Caco-2 (cell line): Measurements from ENCODE around the gene PFKFB3. TPM values are rescaled to one million over a fixed set of nuclear protein-coding genes. Genes with fewer than 3 reads are reported as not detected.

Experiments
- BruUV-seq: library from RNA; stranded (reverse); fragments of 400-500 nt; replicated peaks from 2 replicates; lab custom pipeline; 2021; lab: Mats Ljungman, UMichigan
- CTCF ChIA-PET: fragments of 300-600 bp; sonication (Branson Sonifier 250); formaldehyde crosslinking; loops from one replicate; lab custom pipeline; 2022; ENCODE audit warnings: antibody characterized with exemption; lab: Charles Lee
- POLR2A ChIA-PET: fragments of 300-600 bp; sonication (Branson Sonifier 250); formaldehyde crosslinking; loops from one replicate; lab custom pipeline; 2022; ENCODE audit warnings: antibody characterized with exemption; lab: Charles Lee
- DNase-seq, 2 experiments: peaks; one replicate each; pipeline versions ENCODE4 v3.0.0 to v3.0.0-alpha.2; 2020 to 2022
- H3K27me3 ChIP-seq: replicated peaks from 2 replicates; pipeline ENCODE4 v1.6.0; 2011; ENCODE audit warnings: low read length; ENCODE audit not compliant: control insufficient read depth, insufficient read depth
- H3K36me3 ChIP-seq: 2 replicates; pipeline ENCODE4 v1.5.1; 2011; ENCODE audit warnings: low read length; ENCODE audit not compliant: control insufficient read depth, insufficient read depth
- H3K4me1 ChIP-seq: fragments of 250-450 bp; sonication (Bioruptor Pico); 2 replicates; pipeline ENCODE4 v1.5.1; 2020; ENCODE audit warnings: mild to moderate bottlenecking
- H3K4me3 ChIP-seq: 2 replicates; pipeline ENCODE4 v1.5.1; 2011; ENCODE audit warnings: low read depth, mild to moderate bottlenecking, control low read depth, low read length
- H3K9me3 ChIP-seq: fragments of 250-450 bp; sonication (Bioruptor Pico); 2 replicates; pipeline ENCODE4 v1.5.1; 2020; ENCODE audit warnings: mild to moderate bottlenecking, moderate library complexity
- H3K27ac Mint-ChIP-seq: one replicate; pipeline ENCODE4 v1.8.0; 2022; ENCODE audit warnings: mixed read lengths; ENCODE audit not compliant: unreplicated experiment
- H3K27me3 Mint-ChIP-seq: one replicate; pipeline ENCODE4 v1.8.0; 2022; ENCODE audit warnings: mixed read lengths; ENCODE audit not compliant: insufficient read depth, unreplicated experiment
- H3K36me3 Mint-ChIP-seq: one replicate; pipeline ENCODE4 v1.8.0; 2022; ENCODE audit warnings: mild to moderate bottlenecking, mixed read lengths; ENCODE audit not compliant: insufficient read depth, unreplicated experiment
- H3K4me1 Mint-ChIP-seq: one replicate; pipeline ENCODE4 v1.8.0; 2022; ENCODE audit warnings: low read depth, mixed read lengths; ENCODE audit not compliant: unreplicated experiment
- H3K4me3 Mint-ChIP-seq: one replicate; pipeline ENCODE4 v1.8.0; 2022; ENCODE audit warnings: mild to moderate bottlenecking, moderate library complexity, mixed read lengths; ENCODE audit not compliant: unreplicated experiment
- H3K9me3 Mint-ChIP-seq: one replicate; pipeline ENCODE4 v1.8.0; 2022; ENCODE audit warnings: mixed read lengths; ENCODE audit not compliant: unreplicated experiment
- CTCF ChIP-seq, 2 experiments: fragments of 200-600 bp in 1 of 2; IDR thresholded peaks; 1 replicate in 1 of 2; 2 replicates in 1 of 2; pipeline versions ENCODE4 v1.5.1 to v1.8.0; 2011 to 2022; ENCODE audit warnings: antibody characterized with exemption in 1 of 2, control low read depth in 1 of 2, inconsistent platforms in 1 of 2, low read depth in 1 of 2, low read length in 1 of 2, mild to moderate bottlenecking in 1 of 2, moderate library complexity in 1 of 2; ENCODE audit not compliant: insufficient read depth in 1 of 2, severe bottlenecking in 1 of 2, unreplicated experiment in 1 of 2
- intact Hi-C: fragments of 100-400 bp; cut with micrococcal nuclease; formaldehyde crosslinking; loops from one replicate; pipeline ENCODE4 v1.10.0; 2022; ENCODE audit not compliant: unreplicated experiment
- total RNA-seq: library from RNA; stranded (reverse); gene quantifications from 2 replicates; pipeline ENCODE4 v1.2.3, GENCODE V29; 2022

PFKFB3 gene
- total RNA-seq, 1 experiment from 2014 or later: 33.0 TPM

- TF ChIP-seq CTCF (IDR thresholded peaks at IDR 0.05; ENCODE audit: insufficient read depth in 1 of 2, low read depth in 1 of 2, low read length in 1 of 2, severe bottlenecking in 1 of 2, unreplicated experiment in 1 of 2): no peak
- Mint-ChIP-seq H3K27ac (no peak overlapping the region), H3K4me1 (no peaks in the 10 kb centered on the region), H3K27me3 (no peaks in the 10 kb centered on the region), H3K9me3 (peaks cover 6% of the 10 kb centered on the region), H3K36me3 (peaks cover 38% of the 10 kb centered on the region), H3K4me3 (no peak overlapping the region)
- H3K9me3 ChIP-seq: no peaks in the 10 kb centered on the region
- intact Hi-C loops: no loop called here
- H3K27me3 ChIP-seq: no peaks in the 10 kb centered on the region
- CTCF ChIA-PET: interaction anchor here (0.6 to 1.0 kb wide), 2 partner anchors 185 to 189 kb away, joined by 3 read pairs; no protein-coding TSS in a partner anchor
- no peak for DNase-seq
- BruUV-seq: no TSS peak
- H3K4me3 ChIP-seq: no peak overlapping the region
- H3K4me1 ChIP-seq: no peaks in the 10 kb centered on the region
- POLR2A ChIA-PET: no interaction called here
- H3K36me3 ChIP-seq: peaks cover 15% of the 10 kb centered on the region
Measured at GRCh38 chr10:6216916-6217315, 14.2 kb downstream of the PFKFB3 start.

GRCh38 chr10:6217611-6218010 is 14.9 kb downstream of the PFKFB3 start:
- H3K36me3 ChIP-seq: peaks cover 18% of the 10 kb centered on the region
- BruUV-seq: no TSS peak
- no peak for DNase-seq
- H3K4me3 Mint-ChIP-seq: no peak overlapping the region
- TF ChIP-seq CTCF (IDR thresholded peaks at IDR 0.05; ENCODE audit: insufficient read depth in 1 of 2, low read depth in 1 of 2, low read length in 1 of 2, severe bottlenecking in 1 of 2, unreplicated experiment in 1 of 2): no peak
- ChIA-PET POLR2A (no interaction called here), CTCF (interaction anchor here (1.0 kb wide), 1 partner anchor 188 kb away, joined by 3 read pairs; no protein-coding TSS in a partner anchor)
- H3K4me1 ChIP-seq: no peaks in the 10 kb centered on the region
- peaks cover 37% of the 10 kb centered on the region for H3K36me3 Mint-ChIP-seq
- H3K27me3 Mint-ChIP-seq: no peaks in the 10 kb centered on the region
- H3K9me3 ChIP-seq: no peaks in the 10 kb centered on the region
- no peaks in the 10 kb centered on the region for H3K27me3 ChIP-seq
- no peak overlapping the region for H3K4me3 ChIP-seq
- no peaks in the 10 kb centered on the region for H3K4me1 Mint-ChIP-seq
- H3K9me3 Mint-ChIP-seq: peaks cover 6% of the 10 kb centered on the region
- intact Hi-C loops: no loop called here
- H3K27ac Mint-ChIP-seq: no peak overlapping the region

- Mint-ChIP-seq H3K27ac (no peak overlapping the region), H3K4me1 (no peaks in the 10 kb centered on the region), H3K9me3 (peaks cover under 1% of the 10 kb centered on the region), H3K27me3 (no peaks in the 10 kb centered on the region), H3K4me3 (no peak overlapping the region), H3K36me3 (peaks cover 30% of the 10 kb centered on the region)
- POLR2A ChIA-PET: no interaction called here
- no TSS peak for BruUV-seq
- no peak for TF ChIP-seq CTCF (IDR thresholded peaks at IDR 0.05; ENCODE audit: insufficient read depth in 1 of 2, low read depth in 1 of 2, low read length in 1 of 2, severe bottlenecking in 1 of 2, unreplicated experiment in 1 of 2)
- Histone ChIP-seq H3K9me3 (no peaks in the 10 kb centered on the region), H3K4me1 (no peaks in the 10 kb centered on the region), H3K4me3 (no peak overlapping the region), H3K36me3 (peaks cover 17% of the 10 kb centered on the region), H3K27me3 (no peaks in the 10 kb centered on the region)
- CTCF ChIA-PET: interaction anchor here (0.7 kb wide), 1 partner anchor 183 kb away, joined by 3 read pairs; no protein-coding TSS in a partner anchor
- intact Hi-C loops: no loop called here
- no peak for DNase-seq
Measured at GRCh38 chr10:6218692-6219493, 16.2 kb downstream of the PFKFB3 start.
